GM19025 (cell line): ENCODE results near the gene SLC18A2.
"Not testable (repeated sequence)": the region's sequence is repeated elsewhere in the genome, so short reads cannot be mapped to it uniquely, and the experiment has no call there.

Experiments
- ATAC-seq: cut with Tn5 transposase; IDR thresholded peaks from one replicate; pipeline ENCODE4 v1.9.1; 2021; ENCODE audit warnings: mild to moderate bottlenecking, low read depth, moderate library complexity; ENCODE audit not compliant: unreplicated experiment

The SLC18A2 gene

DNA sequence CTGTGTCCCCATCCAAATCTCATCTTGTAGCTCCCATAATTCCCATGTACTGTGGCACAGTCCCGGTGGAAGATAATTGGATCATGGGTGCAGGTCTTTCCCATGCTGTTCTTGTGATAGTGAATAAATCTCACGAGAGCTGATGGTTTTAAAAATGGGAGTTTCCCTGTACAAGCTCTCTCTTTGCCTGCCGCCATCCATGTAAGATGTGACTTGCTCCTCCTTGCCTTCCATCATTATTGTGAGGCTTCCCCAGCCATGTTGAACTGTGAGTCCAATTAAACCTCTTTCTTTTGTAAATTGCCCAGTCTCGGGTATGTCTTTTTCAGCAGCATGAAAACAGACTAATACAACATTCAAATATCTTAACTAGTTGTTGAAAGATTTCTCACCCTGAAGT is 10.8 kb upstream of the SLC18A2 start:
- not testable (repeated sequence) for ATAC-seq

DNA sequence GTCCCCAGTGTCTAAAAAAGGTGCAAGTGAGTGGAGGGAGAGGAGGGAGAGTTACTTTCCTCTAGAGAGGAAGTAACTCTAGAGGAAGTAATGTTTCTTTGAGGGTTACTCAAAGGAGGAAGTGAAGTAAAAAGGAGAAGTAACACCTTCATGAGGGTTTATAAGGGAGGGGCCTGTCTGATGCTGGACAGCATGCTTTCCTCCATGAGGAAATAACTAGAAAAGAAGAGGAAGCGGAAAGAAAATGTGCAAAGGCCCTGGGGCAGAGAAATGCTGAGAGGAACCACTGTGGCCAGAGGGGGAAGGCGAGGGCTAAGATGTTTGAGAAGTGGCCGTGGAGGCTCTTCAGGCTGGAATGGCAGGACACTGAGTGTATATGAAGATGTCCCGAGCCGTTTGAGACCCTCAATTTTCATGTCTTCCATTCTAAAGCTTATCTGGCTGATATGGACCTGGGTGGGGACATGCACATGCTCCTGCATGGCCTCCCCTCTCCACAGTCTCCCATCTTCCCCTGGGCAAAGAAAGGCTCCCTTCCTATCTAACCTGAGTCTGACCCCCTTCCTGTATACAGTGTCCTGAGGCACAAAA is 3.4 kb upstream of the SLC18A2 start:
- ATAC-seq: no peak

DNA sequence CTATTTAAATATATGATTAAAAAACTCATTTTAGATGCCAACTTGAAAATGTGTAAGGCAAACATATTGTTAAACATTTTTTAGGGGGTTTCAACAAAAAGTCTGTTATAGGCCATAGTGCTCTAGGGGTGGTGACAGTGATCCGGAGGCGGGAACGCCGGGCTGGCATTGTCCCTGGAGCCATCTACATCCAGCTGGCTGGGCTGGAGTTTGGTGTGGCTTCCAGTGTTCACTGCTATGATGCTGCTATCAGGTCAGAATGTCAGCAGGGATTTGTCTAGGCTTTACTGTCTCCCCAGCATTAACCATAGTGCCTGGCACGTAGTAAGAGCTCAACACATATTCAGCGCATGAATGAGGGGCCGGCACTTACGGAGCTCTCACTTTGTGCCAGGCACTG is 1.9 kb upstream of the SLC18A2 start:
- no peak for ATAC-seq

GRCh38 chr10:117239721-117240620 is 943 bp upstream of the SLC18A2 start:
- ATAC-seq: no peak

DNA sequence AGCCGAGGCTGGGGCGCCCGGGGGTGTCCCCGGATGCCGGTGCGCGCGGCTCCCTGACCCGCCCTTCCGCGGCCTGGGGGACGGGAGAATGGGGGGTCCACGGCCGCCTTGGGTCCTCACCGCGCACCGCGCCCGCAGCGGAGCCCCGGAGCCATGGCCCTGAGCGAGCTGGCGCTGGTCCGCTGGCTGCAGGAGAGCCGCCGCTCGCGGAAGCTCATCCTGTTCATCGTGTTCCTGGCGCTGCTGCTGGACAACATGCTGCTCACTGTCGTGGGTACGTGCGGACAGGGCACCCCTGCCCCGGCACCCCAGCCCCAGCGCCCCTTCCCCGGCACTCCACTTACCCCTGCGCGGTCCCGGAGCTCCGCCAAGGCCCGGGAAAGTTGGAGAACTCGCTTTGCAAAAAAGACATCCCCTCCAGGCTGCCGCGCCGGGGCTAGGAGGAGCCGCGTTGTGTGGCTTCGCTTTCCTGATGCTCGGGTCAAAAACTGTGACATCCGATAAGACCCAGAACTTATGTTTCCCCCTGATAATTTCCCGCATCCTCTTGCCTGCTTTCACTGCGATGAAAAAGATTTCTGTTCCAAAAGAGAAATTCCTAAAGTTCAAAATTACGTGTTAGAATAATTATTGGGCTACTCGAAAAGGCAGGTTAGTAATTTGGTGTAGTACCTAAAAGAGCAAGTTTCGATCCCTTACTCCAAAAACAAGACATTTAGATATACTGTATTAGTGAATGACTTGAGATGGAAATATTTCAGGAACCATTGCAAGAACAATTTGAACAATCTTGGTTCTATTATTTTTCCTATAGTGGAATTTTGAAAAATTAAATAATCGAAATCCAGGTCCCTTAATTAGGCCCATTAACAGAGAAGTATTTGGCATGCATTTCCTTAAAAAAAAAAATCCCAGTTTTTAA is 888 bp downstream of the SLC18A2 start:
- ATAC-seq: no peak

- no peak for ATAC-seq
These were observed 1.5 kb downstream of the SLC18A2 start for GRCh38 chr10:117242463-117242832.

DNA sequence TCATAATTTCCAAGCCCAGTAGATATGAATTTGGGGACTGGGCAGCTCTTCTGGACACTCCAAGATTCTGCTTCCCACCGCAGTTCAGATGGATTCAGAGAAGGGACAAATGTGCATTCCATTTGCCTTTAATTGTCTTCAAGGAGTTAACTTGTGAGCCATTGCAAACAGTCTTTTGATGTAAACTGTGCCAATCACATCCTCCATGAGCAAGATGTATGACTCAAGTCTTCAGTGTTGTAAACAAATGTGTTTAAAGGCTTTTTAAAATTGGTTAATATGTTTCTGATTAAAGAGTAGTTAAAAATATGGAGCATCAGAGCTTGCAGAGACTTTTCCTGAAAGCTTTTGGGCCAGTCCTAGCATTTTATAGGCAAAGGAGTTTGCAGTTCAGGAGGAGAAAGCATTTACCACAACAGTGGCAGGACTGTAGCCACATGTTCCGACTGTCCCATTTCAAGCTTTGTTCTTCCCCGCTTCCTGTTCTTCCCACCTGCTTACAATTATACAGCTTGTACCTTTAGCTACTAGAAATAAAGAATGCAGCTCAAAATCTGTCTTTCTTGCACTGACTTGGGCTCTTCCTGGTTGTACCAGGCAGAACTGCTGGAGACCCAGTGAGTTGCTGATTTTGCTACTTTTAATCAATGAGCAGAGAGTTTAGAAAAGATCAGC is 6.2 kb downstream of the SLC18A2 start:
- ATAC-seq: no peak

GRCh38 chr10:117248750-117249465 is 8.0 kb downstream of the SLC18A2 start:
- ATAC-seq: no peak

- no peak for ATAC-seq
These were observed 8.7 kb downstream of the SLC18A2 start for GRCh38 chr10:117249493-117250093.

DNA sequence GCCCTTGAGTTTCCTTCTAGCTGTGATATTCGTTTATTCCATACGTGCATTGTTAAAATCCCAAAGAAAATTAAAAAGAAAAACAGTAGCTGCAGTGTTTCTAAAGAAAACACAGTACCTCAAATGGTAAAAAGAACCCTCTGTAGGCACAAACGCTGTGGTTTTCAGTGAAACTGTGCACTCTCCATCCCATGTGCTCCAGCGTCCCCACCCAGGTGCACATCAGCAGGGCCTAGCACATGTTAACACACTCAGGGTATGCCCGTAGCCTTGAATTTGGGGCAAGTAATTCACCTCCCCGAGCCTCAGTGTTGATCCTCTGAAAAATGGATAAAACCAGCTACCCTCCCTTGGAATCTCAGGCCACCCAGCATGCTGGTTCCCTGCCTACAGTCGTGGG is 9.5 kb downstream of the SLC18A2 start:
- ATAC-seq: no peak

GRCh38 chr10:117253908-117254307 is 13.0 kb downstream of the SLC18A2 start:
- ATAC-seq: no peak

DNA sequence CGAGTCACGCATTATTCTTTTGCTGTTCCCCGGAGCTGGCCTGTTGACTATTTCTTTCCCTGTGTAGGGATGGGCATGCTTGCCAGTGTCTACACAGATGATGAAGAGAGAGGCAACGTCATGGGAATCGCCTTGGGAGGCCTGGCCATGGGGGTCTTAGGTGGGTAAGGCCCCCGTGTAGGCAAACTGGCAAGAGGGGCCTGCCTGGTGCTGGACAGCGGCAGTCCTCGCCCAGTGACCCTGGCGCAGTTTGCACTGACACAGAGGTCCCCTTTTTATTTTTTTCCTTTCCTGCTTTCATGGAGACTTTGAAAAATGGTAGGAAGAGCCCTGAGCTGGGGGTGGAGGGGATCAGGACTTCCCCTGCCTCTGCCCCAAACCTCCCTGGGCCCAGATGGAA is 13.4 kb downstream of the SLC18A2 start:
- no peak for ATAC-seq

DNA sequence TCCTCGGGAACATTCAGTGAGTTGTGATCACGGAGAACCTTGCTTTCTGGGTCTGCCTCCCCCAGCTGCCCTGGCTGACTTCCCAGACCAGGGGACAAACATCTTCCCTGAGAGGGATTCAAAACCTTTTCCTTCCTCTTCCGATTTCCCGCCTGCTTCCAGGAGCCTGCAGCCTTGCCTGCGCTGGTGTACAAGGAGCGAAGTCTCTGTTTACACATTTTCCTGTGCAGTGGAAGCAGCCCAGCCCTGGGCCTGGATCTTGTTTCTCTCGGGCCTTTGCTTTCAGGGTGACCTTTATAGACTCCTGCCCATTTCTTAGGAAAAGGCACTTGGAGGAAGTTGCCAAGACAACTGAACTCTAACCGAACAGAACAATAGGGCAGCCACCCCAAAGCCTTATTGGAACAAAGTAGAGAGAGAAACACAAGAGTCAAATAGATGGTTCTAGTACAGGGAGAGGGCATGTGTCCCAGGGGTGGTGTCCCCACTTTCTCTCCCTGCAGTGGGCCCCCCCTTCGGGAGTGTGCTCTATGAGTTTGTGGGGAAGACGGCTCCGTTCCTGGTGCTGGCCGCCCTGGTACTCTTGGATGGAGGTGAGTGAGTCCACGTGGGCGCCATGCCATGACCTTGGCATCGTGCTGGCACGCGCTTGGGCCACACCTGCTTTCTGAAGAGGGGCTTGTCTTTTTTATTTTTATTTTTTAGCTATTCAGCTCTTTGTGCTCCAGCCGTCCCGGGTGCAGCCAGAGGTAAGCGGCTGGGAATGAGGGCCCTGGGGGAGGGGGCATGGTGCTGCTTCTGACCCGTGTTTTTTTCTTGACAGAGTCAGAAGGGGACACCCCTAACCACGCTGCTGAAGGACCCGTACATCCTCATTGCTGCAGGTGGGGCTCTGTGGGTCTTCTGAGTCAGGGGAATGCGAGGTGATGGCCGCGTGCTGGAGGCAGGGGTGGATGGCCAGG is 14.1 kb downstream of the SLC18A2 start:
- ATAC-seq: no peak

DNA sequence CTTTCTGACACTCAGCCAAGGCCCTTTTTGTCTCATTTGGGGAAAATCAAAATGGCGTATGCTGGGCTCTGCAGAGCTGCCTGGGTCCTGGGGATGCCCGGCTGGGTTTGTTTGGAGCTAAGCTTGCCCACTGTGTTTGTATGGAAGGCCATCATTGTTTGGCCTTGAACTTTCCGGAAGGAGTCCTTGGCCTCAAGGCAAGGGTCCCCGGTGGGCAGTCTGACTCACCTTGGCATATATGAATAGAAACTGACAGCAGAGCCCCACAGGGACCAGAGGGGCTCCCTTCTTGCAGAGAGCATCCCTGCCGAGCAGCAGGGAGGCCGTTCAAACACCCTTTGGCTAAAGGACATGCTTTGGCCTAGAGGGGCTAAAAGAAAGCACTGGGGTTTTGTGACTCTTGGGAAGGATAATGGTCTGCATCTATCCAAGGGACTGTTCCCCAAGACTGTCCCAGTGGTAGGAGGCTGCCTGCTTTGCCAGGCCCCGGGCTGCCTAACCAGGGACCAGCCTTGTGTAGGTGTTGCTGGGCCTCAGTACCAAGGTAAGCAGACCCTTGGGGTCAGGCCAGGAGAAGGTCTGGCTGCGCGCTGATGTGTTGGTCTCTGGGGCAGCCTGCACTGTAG is 15.0 kb downstream of the SLC18A2 start:
- ATAC-seq: no peak

DNA sequence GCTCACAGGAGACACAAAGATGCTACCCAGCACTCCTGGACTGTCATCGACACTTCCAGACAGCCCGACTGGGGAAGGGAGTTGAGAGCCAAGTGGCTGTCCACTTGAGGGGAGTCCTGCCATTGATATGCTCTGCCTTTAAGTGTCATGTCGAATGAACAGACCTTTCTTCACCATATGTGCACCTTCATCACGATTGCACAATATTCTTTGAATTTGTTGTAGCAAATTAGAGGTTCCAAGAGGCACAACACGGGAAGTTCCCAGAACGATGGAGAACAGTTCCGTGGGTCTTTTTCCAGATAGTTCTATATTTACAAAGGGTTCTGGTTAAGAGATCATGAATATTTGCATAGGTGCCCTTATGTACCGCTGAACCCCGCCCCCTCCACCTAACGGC is 16.0 kb downstream of the SLC18A2 start:
- ATAC-seq: no peak

DNA sequence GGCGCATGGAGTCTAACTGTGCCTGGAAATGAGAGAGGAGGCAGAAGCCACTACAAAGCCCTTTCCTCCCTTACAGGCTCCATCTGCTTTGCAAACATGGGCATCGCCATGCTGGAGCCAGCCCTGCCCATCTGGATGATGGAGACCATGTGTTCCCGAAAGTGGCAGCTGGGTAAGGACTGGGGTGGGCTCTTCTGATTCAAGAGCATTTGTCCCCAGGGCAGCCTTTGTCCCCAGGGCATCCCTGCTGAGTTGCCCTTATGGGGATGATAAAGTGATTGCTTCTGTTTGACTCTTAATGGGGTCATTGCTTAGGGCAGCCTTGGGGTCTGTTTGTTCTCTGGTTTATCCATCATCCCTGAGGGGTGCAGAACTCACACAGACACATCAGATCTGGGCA is 16.8 kb downstream of the SLC18A2 start:
- ATAC-seq: no peak

- ATAC-seq: no peak
These were observed 18.4 kb downstream of the SLC18A2 start for GRCh38 chr10:117259279-117259678.

DNA sequence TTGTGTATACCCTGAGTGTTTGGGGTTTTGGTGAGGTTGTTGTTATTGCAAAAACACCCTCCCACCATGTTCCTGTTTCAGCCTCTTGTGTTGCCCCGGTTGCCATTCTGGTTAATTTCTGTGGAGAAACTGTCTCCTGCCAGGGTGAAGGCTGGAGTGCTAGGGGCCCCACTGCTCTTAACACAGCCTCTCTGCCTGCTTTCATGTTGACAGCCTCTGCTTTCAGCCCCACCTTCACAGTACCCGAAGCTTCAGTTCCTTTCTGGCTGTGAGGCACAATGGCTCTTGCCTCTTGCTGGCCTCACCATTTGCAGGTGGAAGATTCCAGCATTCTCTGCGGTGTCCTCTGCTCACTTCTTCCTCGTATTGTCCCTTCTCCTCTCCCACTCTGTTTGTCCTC is 19.2 kb downstream of the SLC18A2 start:
- ATAC-seq: no peak
